Ishikawa (cell line): ENCODE results near the gene NR3C2.

Experiments
- EP300 ChIP-seq: IDR thresholded peaks from 2 replicates; pipeline ENCODE4 v1.6.1; 2012; ENCODE audit warnings: borderline replicate concordance
- REST ChIP-seq: IDR thresholded peaks from 2 replicates; pipeline ENCODE4 v1.6.1; 2012; ENCODE audit warnings: low read depth, mild to moderate bottlenecking
- TAF1 ChIP-seq: IDR thresholded peaks from 2 replicates; pipeline ENCODE4 v1.6.1; 2012; ENCODE audit warnings: low read depth, mild to moderate bottlenecking
- TCF12 ChIP-seq: IDR thresholded peaks from 2 replicates; pipeline ENCODE4 v1.6.1; 2012; ENCODE audit warnings: low read depth

DNA sequence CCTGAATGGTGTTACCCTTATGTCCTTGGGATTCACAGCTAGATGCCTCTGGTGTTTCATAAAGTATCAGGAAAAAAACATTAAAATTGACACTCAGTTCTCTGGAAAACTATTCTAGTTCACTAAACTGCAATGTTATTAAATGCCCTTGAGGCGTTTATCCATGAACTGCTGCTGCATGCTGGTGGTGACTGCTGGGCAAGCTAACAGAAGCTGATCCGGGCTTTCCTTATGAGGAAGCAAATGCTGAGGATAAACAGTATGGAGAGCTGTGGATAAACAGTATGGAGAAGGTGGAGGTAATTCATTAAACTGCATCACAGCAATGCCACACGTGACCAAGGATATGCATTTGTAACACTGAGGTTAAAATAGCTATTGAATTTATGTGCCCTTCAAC, 227.0 kb downstream of the NR3C2 start:
- TF ChIP-seq REST (no peak), EP300 (no peak), TCF12 (no peak), TAF1 (no peak)
